Common myeloid progenitor, CD34-positive (primary cell): ENCODE measurements around the gene TSSC4.
"Not testable (repeated sequence)": the region's sequence is repeated elsewhere in the genome, so short reads cannot be mapped to it uniquely, and the experiment has no call there.

ENCODE experiments used
- CTCF ChIA-PET: fragments of 350-600 bp; sonication (Branson Sonifier 250); formaldehyde crosslinking; loops from one replicate; lab custom pipeline; 2021; ENCODE audit warnings: antibody characterized with exemption; lab: Charles Lee
- POLR2A ChIA-PET: fragments of 350-600 bp; sonication (Branson Sonifier 250); formaldehyde crosslinking; loops from one replicate; lab custom pipeline; 2021; ENCODE audit warnings: antibody characterized with exemption; lab: Charles Lee
- DNase-seq, 3 donors: peaks; one replicate each; pipeline versions ENCODE4 v3.0.0 to v3.0.0-alpha.2; 2013
- H3K27ac ChIP-seq, 2 experiments: 1 replicate in 1 of 2; 2 replicates in 1 of 2; pipeline ENCODE4 v1.7.0; 2013; ENCODE audit warnings: inconsistent platforms in 2 of 2, low read length in 2 of 2, mild to moderate bottlenecking in 2 of 2, low read depth in 1 of 2, moderate library complexity in 1 of 2; ENCODE audit not compliant: severe bottlenecking in 2 of 2, insufficient read depth in 1 of 2, poor library complexity in 1 of 2
- H3K27me3 ChIP-seq, 5 experiments: replicated peaks in 2 of 5; 1 replicate in 3 of 5; 2 replicates in 2 of 5; pipeline versions ENCODE4 v1.6.1 to v1.7.0; 2013; ENCODE audit warnings: low read length in 4 of 5, mild to moderate bottlenecking in 2 of 5, moderate library complexity in 2 of 5, inconsistent platforms in 1 of 5; ENCODE audit not compliant: insufficient read depth in 5 of 5, control insufficient read depth in 4 of 5
- H3K36me3 ChIP-seq, 4 experiments: 1 replicate in 2 of 4; 2 replicates in 2 of 4; pipeline versions ENCODE4 v1.6.1 to v1.7.0; 2013; ENCODE audit warnings: low read length in 3 of 4, control low read depth in 1 of 4, mild to moderate bottlenecking in 1 of 4; ENCODE audit not compliant: control insufficient read depth in 4 of 4, insufficient read depth in 4 of 4
- H3K4me1 ChIP-seq, 4 experiments: 1 replicate in 3 of 4; 2 replicates in 1 of 4; pipeline versions ENCODE4 v1.6.1 to v1.7.1; 2013; ENCODE audit warnings: low read length in 3 of 4, mild to moderate bottlenecking in 3 of 4, control low read depth in 1 of 4, inconsistent platforms in 1 of 4, moderate library complexity in 1 of 4; ENCODE audit not compliant: control insufficient read depth in 4 of 4, insufficient read depth in 4 of 4; ENCODE audit errors: control extremely low read depth in 1 of 4
- H3K4me3 ChIP-seq, 7 experiments: 1 replicate in 4 of 7; 2 replicates in 3 of 7; pipeline versions ENCODE4 v1.5.1 to v1.7.0; 2013; ENCODE audit warnings: mild to moderate bottlenecking in 7 of 7, low read length in 6 of 7, moderate library complexity in 6 of 7, inconsistent platforms in 2 of 7, low read depth in 2 of 7, control low read depth in 1 of 7; ENCODE audit not compliant: insufficient read depth in 4 of 7, control insufficient read depth in 1 of 7; ENCODE audit errors: extremely low read depth in 1 of 7
- H3K9me3 ChIP-seq, 5 experiments: 1 replicate in 4 of 5; 2 replicates in 1 of 5; pipeline versions ENCODE4 v1.6.1 to v1.7.1; 2013; ENCODE audit warnings: low read length in 4 of 5, mild to moderate bottlenecking in 2 of 5, inconsistent platforms in 1 of 5, low read depth in 1 of 5, moderate library complexity in 1 of 5; ENCODE audit not compliant: control insufficient read depth in 4 of 5, insufficient read depth in 2 of 5; ENCODE audit errors: control extremely low read depth in 1 of 5
- WGBS: methylation state at CpG from one replicate; pipeline ENCODE4 v1.1.5; 2013; ENCODE audit not compliant: insufficient coverage; 5-methylcytosine and 5-hydroxymethylcytosine counted together

The TSSC4 gene

DNA sequence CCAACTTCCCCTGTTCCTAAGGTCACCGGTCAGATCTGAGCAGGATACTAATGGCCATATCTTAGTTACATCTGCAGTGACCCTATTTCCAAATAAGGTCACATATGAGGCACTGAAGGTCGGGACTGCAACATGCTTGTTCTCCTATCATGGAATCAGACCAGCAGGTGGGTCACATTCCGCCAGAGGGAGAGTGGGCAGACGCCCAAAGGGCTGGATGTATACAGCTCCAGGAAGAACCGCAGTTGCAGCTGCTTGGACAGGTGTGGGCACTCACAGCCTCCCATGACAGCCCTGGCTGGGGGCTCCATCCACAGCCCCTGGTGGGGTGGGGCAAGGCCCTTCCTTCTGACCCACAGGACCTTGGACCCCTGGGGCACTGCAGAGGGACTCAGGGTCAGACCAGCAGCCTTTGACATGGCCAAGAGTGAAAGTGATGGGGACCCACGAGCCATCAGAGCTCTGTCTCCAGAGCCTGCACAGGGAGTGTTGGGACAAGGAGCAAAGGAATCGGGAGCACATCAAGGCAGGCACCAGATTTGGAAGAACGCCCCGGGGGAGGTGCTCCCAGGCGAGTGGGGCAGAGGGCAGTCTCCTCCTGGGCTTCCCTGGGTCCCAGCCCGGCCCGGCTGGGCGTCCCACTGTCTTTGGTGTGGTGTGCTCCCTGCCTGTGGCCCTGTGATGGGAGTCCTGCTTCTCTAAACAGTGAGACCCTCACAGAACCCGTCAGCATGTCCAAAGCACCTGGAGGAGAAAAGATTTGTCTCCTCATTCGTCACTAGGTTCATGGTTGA, 36.8 kb upstream of the TSSC4 start:
- peaks cover 0 to 15% (median 0%) of the 10 kb centered on the region in 5 experiments for H3K27me3 ChIP-seq
- peaks cover 0 to 29% (median 14%) of the 10 kb centered on the region in 4 experiments for H3K4me1 ChIP-seq
- no peak overlapping the region for H3K4me3 ChIP-seq
- CTCF ChIA-PET, result no interaction called here
- no peak overlapping the region for H3K27ac ChIP-seq
- H3K9me3 ChIP-seq, result no peaks in the 10 kb centered on the region
- no peaks in the 10 kb centered on the region for H3K36me3 ChIP-seq
- WGBS, result 98% methylated on average over 11 of the region's 15 CpGs
- POLR2A ChIA-PET, result interaction anchor here (1.6 kb wide), 1 partner anchor 13 kb away, joined by 5 read pairs; the partner anchor contains the start of gene CD81
- no peak for DNase-seq

DNA sequence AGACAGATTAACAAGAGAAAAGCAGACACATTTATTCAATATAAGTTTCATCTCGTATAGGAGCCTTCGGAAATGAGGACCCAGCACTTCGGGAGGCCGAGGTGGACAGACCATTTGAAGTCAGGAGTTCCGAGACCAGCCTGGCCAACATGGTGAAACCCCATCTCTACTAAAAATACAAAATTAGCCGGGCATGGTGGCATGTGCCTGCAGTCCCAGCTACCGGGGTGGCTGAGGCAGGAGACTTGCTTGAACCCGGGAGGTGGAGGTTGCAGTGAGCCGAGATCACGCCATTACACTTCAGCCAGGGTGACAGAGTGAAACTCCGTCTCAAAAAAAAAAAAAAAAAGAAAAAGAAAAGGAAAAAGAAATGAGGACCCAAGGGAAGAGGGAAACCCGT, 36.2 kb upstream of the TSSC4 start:
- H3K9me3 ChIP-seq, H3K27ac ChIP-seq, POLR2A ChIA-PET, CTCF ChIA-PET, H3K4me3 ChIP-seq, H3K36me3 ChIP-seq, DNase-seq: not testable (repeated sequence)
- 97% methylated on average over 12 of the region's 12 CpGs for WGBS
- peaks cover 0 to 15% (median 0%) of the 10 kb centered on the region in 5 experiments for H3K27me3 ChIP-seq
- H3K4me1 ChIP-seq, result peaks cover 0 to 29% (median 14%) of the 10 kb centered on the region in 4 experiments

DNA sequence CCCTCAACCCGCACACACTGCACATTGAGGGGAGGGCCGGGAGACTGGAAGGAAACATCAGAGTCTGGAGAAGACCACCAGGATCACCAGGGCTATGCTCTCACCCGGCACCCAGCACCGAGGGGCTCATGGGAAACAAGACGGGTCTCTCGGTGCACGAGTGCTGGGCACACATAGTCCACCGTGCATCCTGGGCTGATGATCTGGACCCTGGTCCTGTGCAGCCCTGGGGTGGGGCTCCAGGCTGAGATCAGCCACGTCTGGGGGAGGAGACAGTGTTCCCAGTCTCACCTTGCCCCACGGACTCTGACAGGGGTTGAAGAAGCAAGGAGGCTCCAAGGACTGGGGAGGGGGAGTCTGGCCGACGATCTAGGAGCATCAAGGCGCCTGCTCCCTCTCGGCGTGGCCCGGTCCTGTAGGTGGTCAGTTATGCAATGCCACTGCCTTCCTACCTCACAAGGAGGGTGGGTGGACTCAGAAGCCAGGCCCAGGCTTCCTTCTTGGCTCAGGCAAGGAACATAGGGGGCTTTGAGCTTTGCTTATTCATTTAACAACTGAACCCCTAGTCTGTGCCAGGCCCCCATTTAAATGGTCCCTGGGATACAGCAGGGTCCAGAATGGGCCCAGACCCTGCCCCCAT, 34.9 kb upstream of the TSSC4 start:
- Histone ChIP-seq H3K4me3 (peak overlapping the region in 3 of 7 experiments; percentile 33 to 51 (median 48)), H3K9me3 (no peaks in the 10 kb centered on the region), H3K4me1 (peaks cover 0 to 29% (median 14%) of the 10 kb centered on the region in 4 experiments), H3K36me3 (no peaks in the 10 kb centered on the region), H3K27me3 (peaks cover 0 to 11% (median 0%) of the 10 kb centered on the region in 5 experiments), H3K27ac (no peak overlapping the region)
- ChIA-PET POLR2A (no interaction called here), CTCF (interaction anchor here (1.5 to 1.6 kb wide), 2 partner anchors 12 to 57 kb away, joined by 4 to 5 read pairs; no protein-coding TSS in a partner anchor)
- WGBS, result 89% methylated on average over 15 of the region's 16 CpGs
- DNase-seq, result no peak

- WGBS, result 19% methylated on average over 6 of the region's 11 CpGs
- POLR2A ChIA-PET, result no interaction called here
- Histone ChIP-seq H3K27me3 (peaks cover 0 to 11% (median 0%) of the 10 kb centered on the region in 5 experiments), H3K4me1 (peaks cover 0 to 29% (median 14%) of the 10 kb centered on the region in 4 experiments), H3K36me3 (no peaks in the 10 kb centered on the region), H3K9me3 (no peaks in the 10 kb centered on the region), H3K27ac (no peak overlapping the region), H3K4me3 (peak overlapping the region in 3 of 7 experiments; percentile 33 to 51 (median 48))
- CTCF ChIA-PET, result interaction anchor here (1.5 to 2.2 kb wide), 3 partner anchors 12 to 64 kb away, joined by 4 to 6 read pairs (median 5); partner anchors contain the start of genes C11orf21 and TSPAN32
- DNase-seq, result peak; percentile 32 to 64 (median 63)
Measured at GRCh38 chr11:2366276-2366675, 34.3 kb upstream of the TSSC4 start.

- Histone ChIP-seq H3K4me1 (peaks cover 0 to 29% (median 14%) of the 10 kb centered on the region in 4 experiments), H3K36me3 (no peaks in the 10 kb centered on the region), H3K4me3 (no peak overlapping the region), H3K27me3 (peaks cover 0 to 9% (median 0%) of the 10 kb centered on the region in 5 experiments), H3K27ac (no peak overlapping the region), H3K9me3 (no peaks in the 10 kb centered on the region)
- WGBS, result 72% methylated on average over 4 of the region's 7 CpGs
- ChIA-PET CTCF (interaction anchor here (0.9 to 2.2 kb wide), 6 partner anchors 13 to 65 kb away, joined by 3 to 10 read pairs (median 5); partner anchors contain the start of genes C11orf21 and TSPAN32), POLR2A (no interaction called here)
- no peak for DNase-seq
Measured at GRCh38 chr11:2366733-2367132, 33.8 kb upstream of the TSSC4 start.

DNA sequence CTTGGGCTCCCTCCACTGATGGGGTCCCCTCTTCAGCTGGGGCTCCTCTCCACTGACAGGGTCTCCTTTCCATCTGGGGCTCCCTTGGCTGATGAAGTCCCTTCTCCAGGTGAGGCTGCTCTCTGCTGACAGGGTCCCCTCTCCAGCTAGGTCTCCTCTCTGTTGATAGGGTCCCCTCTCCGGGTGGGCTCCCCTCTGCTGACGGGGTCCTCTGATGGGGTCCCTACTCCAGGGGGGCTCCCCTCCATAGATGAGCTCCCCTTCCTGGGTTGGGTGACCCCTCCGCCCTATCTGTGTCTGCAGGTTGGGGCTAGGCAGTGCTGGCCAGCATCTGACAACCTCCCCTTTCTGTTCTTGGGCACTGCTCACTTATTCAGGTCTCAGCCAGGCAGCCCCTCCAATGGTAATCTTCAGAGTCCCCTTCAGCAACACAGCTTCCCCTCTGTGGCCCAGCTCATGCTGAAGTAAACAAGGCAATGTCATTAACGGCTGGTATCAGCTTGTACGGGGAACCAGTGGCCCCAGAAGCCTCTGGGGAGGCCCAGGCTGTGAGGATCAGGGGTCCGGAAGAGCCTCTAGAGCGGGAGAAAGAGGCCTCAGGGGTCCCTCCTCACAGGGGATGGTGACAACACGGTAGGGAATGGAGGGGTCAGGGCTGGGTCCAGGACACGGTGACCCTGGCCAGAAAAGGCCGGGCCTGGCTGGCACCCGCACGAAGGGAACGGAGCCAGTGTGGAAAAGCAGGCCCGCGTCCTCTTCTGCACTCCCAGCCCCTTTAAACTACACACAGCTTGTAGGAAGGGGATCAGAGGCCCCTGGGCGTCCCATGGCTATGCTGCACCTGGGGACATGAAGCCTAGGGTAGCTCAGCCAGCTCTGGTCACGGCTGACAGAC, 33.0 kb upstream of the TSSC4 start:
- no peaks in the 10 kb centered on the region for H3K36me3 ChIP-seq
- WGBS, result 70% methylated on average over 11 of the region's 17 CpGs
- H3K27me3 ChIP-seq, result peaks cover 0 to 9% (median 0%) of the 10 kb centered on the region in 5 experiments
- H3K4me1 ChIP-seq, result peaks cover 0 to 29% (median 14%) of the 10 kb centered on the region in 4 experiments
- ChIA-PET CTCF (interaction anchor here (0.6 to 2.2 kb wide), 10 partner anchors 14 to 182 kb away, joined by 3 to 10 read pairs (median 4); partner anchors contain the start of genes C11orf21 and TSPAN32), POLR2A (no interaction called here)
- H3K4me3 ChIP-seq, result no peak overlapping the region
- H3K9me3 ChIP-seq, result no peaks in the 10 kb centered on the region
- DNase-seq, result peak in 1 of 3 donors; percentile 47
- no peak overlapping the region for H3K27ac ChIP-seq
